AG10803 (cell line): ENCODE data around the gene LGALS14.
"Not testable (repeated sequence)": the region's sequence is repeated elsewhere in the genome, so short reads cannot be mapped to it uniquely, and the experiment has no call there.

Experiments used
- DNase-seq: peaks from one replicate; pipeline ENCODE4 v3.0.0; 2010; ENCODE audit warnings: low read depth
- H3K4me3 ChIP-seq: 2 replicates; pipeline ENCODE4 v1.5.1; 2011; ENCODE audit warnings: mild to moderate bottlenecking, low read length, control low read depth
- TF ChIP-seq, protein P1 (sequence below): conservative IDR thresholded peaks from 2 replicates; pipeline ENCODE4 v1.5.1; 2011; ENCODE audit warnings: mild to moderate bottlenecking, low read length, control low read depth, inconsistent platforms

The LGALS14 gene

DNA sequence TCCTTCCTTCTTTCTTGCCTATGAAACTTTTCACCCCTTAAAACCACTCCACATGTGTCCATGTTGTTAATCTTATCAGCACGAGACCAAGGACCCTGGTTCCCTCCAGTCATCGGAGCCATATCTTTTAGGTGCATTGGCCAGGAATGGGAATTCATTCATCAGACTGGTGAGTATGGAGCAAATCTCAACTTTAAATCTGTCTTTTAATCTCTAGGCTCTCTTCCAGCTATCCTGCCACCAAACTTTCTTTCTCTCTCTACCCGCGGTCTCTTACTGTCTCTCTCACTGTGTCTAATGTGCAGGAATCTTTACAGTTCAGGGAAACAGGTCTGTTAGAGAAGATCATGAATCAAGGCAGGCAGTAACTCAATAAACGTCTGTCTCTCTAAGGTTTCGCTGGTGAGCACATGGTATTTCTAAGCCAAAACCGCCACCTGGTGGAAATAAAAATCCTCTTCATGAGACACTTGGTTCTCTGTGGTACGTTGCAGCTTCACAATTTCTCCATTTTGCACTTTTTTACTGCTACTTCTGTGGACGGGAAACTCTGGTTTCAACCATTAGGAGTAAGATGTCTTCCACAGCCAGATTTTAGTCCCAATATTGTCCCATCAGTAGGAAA is 32.4 kb upstream of the LGALS14 start:
- no peak overlapping the region for H3K4me3 ChIP-seq
- TF ChIP-seq, protein P1, sequence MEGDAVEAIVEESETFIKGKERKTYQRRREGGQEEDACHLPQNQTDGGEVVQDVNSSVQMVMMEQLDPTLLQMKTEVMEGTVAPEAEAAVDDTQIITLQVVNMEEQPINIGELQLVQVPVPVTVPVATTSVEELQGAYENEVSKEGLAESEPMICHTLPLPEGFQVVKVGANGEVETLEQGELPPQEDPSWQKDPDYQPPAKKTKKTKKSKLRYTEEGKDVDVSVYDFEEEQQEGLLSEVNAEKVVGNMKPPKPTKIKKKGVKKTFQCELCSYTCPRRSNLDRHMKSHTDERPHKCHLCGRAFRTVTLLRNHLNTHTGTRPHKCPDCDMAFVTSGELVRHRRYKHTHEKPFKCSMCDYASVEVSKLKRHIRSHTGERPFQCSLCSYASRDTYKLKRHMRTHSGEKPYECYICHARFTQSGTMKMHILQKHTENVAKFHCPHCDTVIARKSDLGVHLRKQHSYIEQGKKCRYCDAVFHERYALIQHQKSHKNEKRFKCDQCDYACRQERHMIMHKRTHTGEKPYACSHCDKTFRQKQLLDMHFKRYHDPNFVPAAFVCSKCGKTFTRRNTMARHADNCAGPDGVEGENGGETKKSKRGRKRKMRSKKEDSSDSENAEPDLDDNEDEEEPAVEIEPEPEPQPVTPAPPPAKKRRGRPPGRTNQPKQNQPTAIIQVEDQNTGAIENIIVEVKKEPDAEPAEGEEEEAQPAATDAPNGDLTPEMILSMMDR: peak; percentile 62
- peak; percentile 29 for DNase-seq

DNA sequence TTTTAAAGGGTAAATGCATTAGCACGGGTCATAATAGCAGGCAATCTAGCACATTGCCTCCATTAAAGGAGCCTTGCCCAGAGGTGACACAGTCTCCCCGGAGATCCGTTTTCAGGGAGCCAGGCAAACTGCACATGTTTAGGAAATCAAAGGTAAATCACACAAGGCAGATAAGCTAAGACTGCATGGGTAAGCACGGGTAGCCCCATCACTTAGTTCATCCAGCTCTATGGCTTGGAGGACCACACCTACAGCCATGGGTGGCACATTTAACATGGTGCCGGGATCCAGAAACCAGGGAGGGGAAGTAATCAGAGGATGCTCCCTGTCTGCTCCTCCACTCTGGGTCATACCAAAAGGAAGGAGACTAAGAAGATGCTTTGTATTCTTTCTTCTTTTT is 31.8 kb upstream of the LGALS14 start:
- no peak for DNase-seq
- TF ChIP-seq, protein P1: no peak
- H3K4me3 ChIP-seq: no peak overlapping the region

DNA sequence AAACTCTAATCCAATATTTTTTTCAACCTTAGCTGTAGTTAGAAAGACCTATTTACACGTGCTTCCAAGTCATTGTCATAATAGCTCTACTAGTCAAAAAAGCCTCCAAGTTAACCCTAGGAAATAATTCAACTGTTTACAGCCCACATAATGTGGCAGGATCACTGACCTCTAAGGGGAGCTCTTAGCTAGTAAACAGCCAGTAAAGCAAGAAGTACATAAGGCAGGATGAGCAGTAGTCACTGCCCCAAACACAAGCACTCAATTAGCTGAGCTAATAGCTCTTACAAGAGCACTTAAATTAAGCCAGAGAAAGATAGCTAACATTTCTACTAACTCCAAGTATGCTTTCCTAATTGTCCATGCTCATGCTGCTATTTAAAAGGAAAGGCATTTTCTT is 30.4 kb upstream of the LGALS14 start:
- DNase-seq, H3K4me3 ChIP-seq: not testable (repeated sequence)

DNA sequence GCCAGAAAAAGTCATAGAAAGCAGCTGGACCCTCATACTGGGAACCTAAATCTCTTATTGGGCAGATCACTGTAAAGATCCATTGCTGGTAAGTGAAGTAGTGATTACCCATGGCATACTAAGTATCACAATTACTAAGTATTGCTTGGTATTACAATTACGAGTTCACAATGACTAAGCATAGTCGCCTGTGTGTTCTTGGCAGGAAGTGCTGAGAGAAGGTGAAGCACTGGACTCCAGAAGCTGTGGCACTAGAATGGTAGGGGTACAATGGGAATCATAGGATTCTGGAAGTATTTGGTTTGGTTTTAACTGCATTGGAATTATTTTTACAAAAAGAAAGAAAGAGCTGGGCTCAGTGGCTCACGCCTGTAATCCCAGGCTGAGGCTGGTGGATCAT is 28.3 kb upstream of the LGALS14 start:
- TF ChIP-seq, protein P1: no peak
- H3K4me3 ChIP-seq: no peak overlapping the region
- no peak for DNase-seq

DNA sequence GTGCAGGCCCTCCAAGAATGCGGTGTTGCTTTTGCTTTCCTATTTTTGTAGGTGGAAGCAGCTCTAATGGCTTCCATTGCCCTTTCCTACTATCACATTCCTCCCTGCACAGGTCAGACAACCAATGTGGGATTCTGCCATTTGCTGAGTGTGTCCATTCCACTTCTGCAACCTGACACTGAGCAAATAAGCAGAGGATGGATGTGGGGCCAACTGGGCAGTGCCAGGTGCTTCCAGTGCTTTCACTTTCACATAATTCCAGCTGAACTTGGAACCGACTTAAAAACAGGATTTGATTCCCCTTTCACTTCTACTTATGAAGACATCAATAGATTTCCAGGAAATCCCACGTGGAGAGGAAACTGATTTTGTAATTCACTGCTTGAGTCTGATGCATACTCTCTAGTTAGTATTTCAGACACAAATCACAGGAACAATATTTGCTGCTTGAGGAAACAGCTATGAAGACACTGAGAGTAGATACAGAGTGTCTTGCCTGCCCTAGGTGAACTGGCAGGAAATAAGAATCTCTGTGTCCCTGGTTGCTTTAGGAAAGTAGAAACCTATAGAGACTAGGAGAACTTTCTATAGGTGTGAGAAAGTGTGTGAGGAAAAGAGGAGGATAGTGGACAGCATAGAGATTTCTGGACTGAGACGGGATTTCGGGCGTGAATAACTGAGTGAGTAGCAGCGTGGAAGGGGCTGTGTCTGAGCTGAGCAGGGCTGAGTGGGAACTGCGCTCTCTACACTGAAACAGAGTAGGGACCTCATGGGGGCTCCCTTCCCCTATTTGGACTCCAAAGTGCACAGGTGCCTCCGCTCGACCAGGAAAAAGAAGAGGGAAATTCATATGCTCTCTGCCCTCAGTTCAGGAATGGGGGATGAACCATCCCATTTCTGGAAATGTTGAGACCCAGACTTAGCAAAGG is 26.1 kb upstream of the LGALS14 start:
- no peak for DNase-seq
- no peak overlapping the region for H3K4me3 ChIP-seq
- TF ChIP-seq, protein P1: no peak

DNA sequence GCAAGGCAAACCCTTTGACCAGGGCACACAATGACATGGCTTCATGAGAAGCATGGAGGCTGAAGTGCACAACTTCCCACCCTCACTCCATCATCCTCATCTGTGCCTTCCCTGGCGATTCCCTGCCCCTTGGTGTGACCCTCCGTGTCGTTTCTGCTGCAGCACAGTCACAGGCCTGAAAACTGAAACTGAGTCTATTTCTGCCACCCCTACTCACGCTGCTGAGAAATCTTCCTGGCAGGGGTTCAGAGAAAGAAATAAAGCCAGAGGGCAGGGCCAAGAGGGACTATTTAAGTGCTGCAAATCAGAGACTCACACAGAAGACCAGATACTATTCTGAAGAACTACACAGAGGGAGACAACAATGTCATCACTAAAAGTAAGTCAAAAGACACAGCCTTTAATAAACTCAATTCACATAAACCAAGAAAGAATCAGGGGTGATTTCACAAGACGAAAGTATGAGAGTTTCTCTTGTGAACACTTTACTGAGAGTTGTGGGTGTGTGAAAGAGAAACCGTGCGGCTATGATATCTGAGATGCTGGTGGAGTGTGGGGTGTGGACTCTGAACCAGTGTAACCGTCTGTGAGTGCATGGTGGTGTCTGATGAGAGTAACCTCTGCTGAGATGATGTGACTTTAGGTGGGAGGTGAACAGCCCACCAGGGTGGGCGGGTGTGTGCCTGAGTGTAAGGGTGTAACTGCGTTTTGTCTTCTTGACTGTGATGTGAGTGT is 25.1 kb upstream of the LGALS14 start:
- DNase-seq: no peak
- TF ChIP-seq, protein P1: no peak
- no peak overlapping the region for H3K4me3 ChIP-seq

DNA sequence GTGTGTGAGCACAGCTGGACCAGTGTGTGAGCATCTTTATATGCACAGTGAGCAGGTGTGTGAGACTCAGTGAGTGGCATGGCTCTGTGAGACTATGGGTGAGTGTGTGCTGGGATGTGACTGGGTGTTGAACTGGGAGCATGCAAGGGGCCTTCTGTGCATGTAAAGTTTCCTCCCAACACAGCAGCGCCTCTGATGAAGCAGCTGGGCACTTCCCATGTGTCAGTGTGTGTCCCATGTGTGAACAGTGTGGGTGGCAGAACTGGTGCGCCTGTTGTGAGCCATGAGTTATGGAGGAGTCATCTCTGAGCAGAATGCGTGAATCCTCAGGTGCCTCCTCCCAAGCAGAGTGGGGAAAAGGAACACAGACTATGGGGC is 24.5 kb upstream of the LGALS14 start:
- TF ChIP-seq, protein P1: no peak
- no peak for DNase-seq
- H3K4me3 ChIP-seq: no peak overlapping the region
